Large intestine (tissue), 3 donors: ENCODE measurements around the gene ELMO2. TPM values are rescaled to one million over a fixed set of nuclear protein-coding genes. Genes with fewer than 3 reads are reported as not detected.

ENCODE experiments used
- DNase-seq, 2 donors: peaks; one replicate each; pipeline versions ENCODE4 v3.0.0 to v3.0.0-alpha.2; 2013
- H3K27ac ChIP-seq: one replicate; pipeline ENCODE4 v1.5.1; 2013; ENCODE audit warnings: low read length
- H3K27me3 ChIP-seq: 2 replicates; pipeline ENCODE4 v1.6.1; 2013; ENCODE audit warnings: low read length; ENCODE audit not compliant: control insufficient read depth, insufficient read depth
- H3K36me3 ChIP-seq: 2 replicates; pipeline ENCODE4 v1.6.1; 2013; ENCODE audit warnings: low read length; ENCODE audit not compliant: control insufficient read depth, insufficient read depth
- H3K4me1 ChIP-seq: one replicate; pipeline ENCODE4 v1.6.1; 2013; ENCODE audit warnings: low read length; ENCODE audit not compliant: control insufficient read depth, insufficient read depth
- H3K4me3 ChIP-seq: one replicate; pipeline ENCODE4 v1.5.1; 2013; ENCODE audit warnings: low read length
- H3K9me3 ChIP-seq: one replicate; pipeline ENCODE4 v1.6.1; 2013; ENCODE audit warnings: mild to moderate bottlenecking, low read depth, low read length, moderate library complexity; ENCODE audit not compliant: control insufficient read depth
- WGBS: methylation state at CpG from one replicate; pipeline ENCODE4 v1.1.5; 2013; ENCODE audit warnings: low lambda C conversion rate; ENCODE audit not compliant: insufficient coverage; 5-methylcytosine and 5-hydroxymethylcytosine counted together
- polyA plus RNA-seq: library from polyadenylated mRNA; unstranded; fragments of 120-200 nt; gene quantifications from one replicate; pipeline ENCODE4 v1.2.1, GENCODE V29; 2013

ELMO2 gene
- polyA plus RNA-seq, 1 donor = 40.2 TPM

GRCh38 chr20:46317685-46318177, 88.7 kb downstream of the ELMO2 start:
- no CpG with 5 or more reads among the region's 7 CpGs for WGBS
- Histone ChIP-seq H3K36me3 (no peaks in the 10 kb centered on the region), H3K4me1 (no peaks in the 10 kb centered on the region), H3K27ac (no peak overlapping the region), H3K9me3 (no peaks in the 10 kb centered on the region), H3K4me3 (no peak overlapping the region), H3K27me3 (peaks cover 77% of the 10 kb centered on the region)
- no peak for DNase-seq

- 60% methylated on average over 5 of the region's 24 CpGs for WGBS
- no peak for DNase-seq
- Histone ChIP-seq H3K27ac (no peak overlapping the region), H3K4me3 (no peak overlapping the region), H3K4me1 (no peaks in the 10 kb centered on the region), H3K36me3 (no peaks in the 10 kb centered on the region), H3K9me3 (no peaks in the 10 kb centered on the region), H3K27me3 (peaks cover 83% of the 10 kb centered on the region)
Measured at GRCh38 chr20:46316984-46317684, 89.3 kb downstream of the ELMO2 start.

Other genes starting within 250 kb of the ELMO2 start
- gene CDH22, start 98.1 kb downstream of the ELMO2 start, polyA plus RNA-seq = 0.37 TPM
- gene ZNF334, start 106.9 kb upstream of the ELMO2 start, polyA plus RNA-seq = 29.6 TPM
- gene OCSTAMP, start 144.0 kb upstream of the ELMO2 start, polyA plus RNA-seq = not detected
- 3.7 TPM for gene SLC13A3, start 244.8 kb upstream of the ELMO2 start, polyA plus RNA-seq